ENCODE measurements around the gene LRRN4CL. TPM values are rescaled to one million over a fixed set of nuclear protein-coding genes. Genes with fewer than 3 reads are reported as not detected.
A peak's percentile ranks its signal among the peaks of the same experiment; 100 is the strongest.
"Not testable (repeated sequence)": the region's sequence is repeated elsewhere in the genome, so short reads cannot be mapped to it uniquely, and the experiment has no call there.

The LRRN4CL gene
- total RNA-seq, 3 donors from 2014 or later (not counting 1 experiment from before 2014, with no cell fraction given): not detected

- DNase-seq (no peak), ATAC-seq (no peak)
- H3K27me3 ChIP-seq (ENCODE audit: control insufficient read depth, insufficient read depth, low read length): no peaks in the 10 kb centered on the region
- H3K4me3 ChIP-seq (ENCODE audit: low read length): no peak overlapping the region
- no peaks in the 10 kb centered on the region for H3K9me3 Mint-ChIP-seq
- peaks cover 27% of the 10 kb centered on the region for H3K4me1 ChIP-seq (ENCODE audit: control insufficient read depth, insufficient read depth, low read length)
- 95% methylated on average over 15 of the region's 15 CpGs for WGBS (ENCODE audit: insufficient coverage)
- peaks cover 26 to 34% of the 10 kb centered on the region in 2 donors for H3K4me1 Mint-ChIP-seq
- no peak for TF ChIP-seq CTCF (IDR thresholded peaks at IDR 0.05)
- H3K36me3 Mint-ChIP-seq: peaks cover 6% of the 10 kb centered on the region
- H3K9me3 ChIP-seq (ENCODE audit: control insufficient read depth, insufficient read depth, low read length): no peaks in the 10 kb centered on the region
- peaks cover 20% of the 10 kb centered on the region for H3K36me3 ChIP-seq (ENCODE audit: control insufficient read depth, insufficient read depth, low read length)
- peak overlapping the region; percentile 95 for H3K27ac ChIP-seq (ENCODE audit: low read length)
- intact Hi-C loops (cut with micrococcal nuclease): loop anchor here (5.0 kb wide), 2 partner anchors 85 to 250 kb away; partner anchors contain the start of gene TUT1
- peak overlapping the region; percentile 95 to 99 for H3K27ac Mint-ChIP-seq
- H3K27me3 Mint-ChIP-seq (ENCODE audit: low read depth in 2 of 2): no peaks in the 10 kb centered on the region
- H3K4me3 Mint-ChIP-seq: peak overlapping the region; percentile 93
Measured at GRCh38 chr11:62677714-62678113, 11.6 kb downstream of the LRRN4CL start.

- no peak for TF ChIP-seq CTCF (IDR thresholded peaks at IDR 0.05)
- H3K27ac ChIP-seq (ENCODE audit: low read length): no peak overlapping the region
- no peak overlapping the region for H3K4me3 ChIP-seq (ENCODE audit: low read length)
- WGBS (ENCODE audit: insufficient coverage): 97% methylated on average over 6 of the region's 6 CpGs
- ATAC-seq (no peak), DNase-seq (no peak)
- intact Hi-C loops (cut with micrococcal nuclease): loop anchor here (5.0 kb wide), 2 partner anchors 85 to 250 kb away; partner anchors contain the start of gene TUT1
- Mint-ChIP-seq H3K4me1 (peaks cover 29 to 40% of the 10 kb centered on the region in 2 donors), H3K36me3 (peaks cover 6% of the 10 kb centered on the region), H3K4me3 (peak overlapping the region; percentile 93), H3K27me3 (ENCODE audit: low read depth in 2 of 2) (no peaks in the 10 kb centered on the region), H3K27ac (peak overlapping the region; percentile 95 to 99), H3K9me3 (no peaks in the 10 kb centered on the region)
- no peaks in the 10 kb centered on the region for H3K9me3 ChIP-seq (ENCODE audit: control insufficient read depth, insufficient read depth, low read length)
- H3K4me1 ChIP-seq (ENCODE audit: control insufficient read depth, insufficient read depth, low read length): peaks cover 33% of the 10 kb centered on the region
- no peaks in the 10 kb centered on the region for H3K27me3 ChIP-seq (ENCODE audit: control insufficient read depth, insufficient read depth, low read length)
- peaks cover 20% of the 10 kb centered on the region for H3K36me3 ChIP-seq (ENCODE audit: control insufficient read depth, insufficient read depth, low read length)
Measured at GRCh38 chr11:62677156-62677555, 12.2 kb downstream of the LRRN4CL start.

- H3K4me1 ChIP-seq (ENCODE audit: control insufficient read depth, insufficient read depth, low read length): peaks cover 35% of the 10 kb centered on the region
- H3K9me3 ChIP-seq (ENCODE audit: control insufficient read depth, insufficient read depth, low read length): no peaks in the 10 kb centered on the region
- ATAC-seq (no peak), DNase-seq (no peak)
- intact Hi-C loops (cut with micrococcal nuclease): loop anchor here (5.0 kb wide), 2 partner anchors 84 to 249 kb away; partner anchors contain the start of gene TUT1
- H3K27me3 Mint-ChIP-seq (ENCODE audit: low read depth in 2 of 2): no peaks in the 10 kb centered on the region
- no peak overlapping the region for H3K4me3 ChIP-seq (ENCODE audit: low read length)
- peaks cover 6% of the 10 kb centered on the region for H3K36me3 Mint-ChIP-seq
- TF ChIP-seq CTCF (IDR thresholded peaks at IDR 0.05): no peak
- H3K27me3 ChIP-seq (ENCODE audit: control insufficient read depth, insufficient read depth, low read length): no peaks in the 10 kb centered on the region
- peak overlapping the region; percentile 93 for H3K4me3 Mint-ChIP-seq
- WGBS (ENCODE audit: insufficient coverage): 82% methylated on average over 6 of the region's 6 CpGs
- peaks cover 20% of the 10 kb centered on the region for H3K36me3 ChIP-seq (ENCODE audit: control insufficient read depth, insufficient read depth, low read length)
- no peaks in the 10 kb centered on the region for H3K9me3 Mint-ChIP-seq
- peaks cover 32 to 44% of the 10 kb centered on the region in 2 donors for H3K4me1 Mint-ChIP-seq
- H3K27ac ChIP-seq (ENCODE audit: low read length): no peak overlapping the region
- H3K27ac Mint-ChIP-seq: peak overlapping the region; percentile 95 to 99
Measured at GRCh38 chr11:62676698-62677097, 12.6 kb downstream of the LRRN4CL start.

GRCh38 chr11:62675415-62675814, 13.9 kb downstream of the LRRN4CL start:
- peaks cover 43% of the 10 kb centered on the region for H3K4me1 ChIP-seq (ENCODE audit: control insufficient read depth, insufficient read depth, low read length)
- ATAC-seq; H3K9me3 Mint-ChIP-seq; H3K27ac Mint-ChIP-seq; H3K27me3 ChIP-seq (ENCODE audit: control insufficient read depth, insufficient read depth, low read length); H3K27me3 Mint-ChIP-seq (ENCODE audit: low read depth in 2 of 2); H3K4me3 Mint-ChIP-seq; H3K9me3 ChIP-seq (ENCODE audit: control insufficient read depth, insufficient read depth, low read length); H3K36me3 Mint-ChIP-seq; DNase-seq; H3K27ac ChIP-seq (ENCODE audit: low read length); H3K4me3 ChIP-seq (ENCODE audit: low read length): not testable (repeated sequence)
- H3K4me1 Mint-ChIP-seq: peaks cover 45 to 52% of the 10 kb centered on the region in 2 donors
- peaks cover 20% of the 10 kb centered on the region for H3K36me3 ChIP-seq (ENCODE audit: control insufficient read depth, insufficient read depth, low read length)
- over 99% methylated on average over 10 of the region's 10 CpGs for WGBS (ENCODE audit: insufficient coverage)
- intact Hi-C loops (cut with micrococcal nuclease): loop anchor here (5.0 kb wide), 2 partner anchors 83 to 248 kb away; partner anchors contain the start of gene TUT1

Data from natural killer cell (primary cell).